GM12878 (cell line): Measurements from ENCODE around the gene TMPRSS9. TPM values are rescaled to one million over a fixed set of nuclear protein-coding genes. Genes with fewer than 3 reads are reported as not detected.

Experiments used
- ATF7 ChIP-seq: fragments of 450-650 bp; IDR thresholded peaks from 2 replicates; pipeline ENCODE4 v1.6.1; 2016; ENCODE audit warnings: low read depth, mild to moderate bottlenecking
- BACH1 ChIP-seq: fragments of 450-650 bp; IDR thresholded peaks from 2 replicates; pipeline ENCODE4 v1.6.1; 2017; ENCODE audit warnings: mild to moderate bottlenecking, borderline replicate concordance
- ESRRA ChIP-seq: IDR thresholded peaks from 2 replicates; pipeline ENCODE4 v1.6.1; 2012; ENCODE audit warnings: mild to moderate bottlenecking, low read length, improper control_type of control experiment
- IKZF2 ChIP-seq, 2 experiments: fragments of 450-650 bp; IDR thresholded peaks; 2 replicates each; pipeline ENCODE4 v1.6.1; 2017; ENCODE audit warnings: mild to moderate bottlenecking in 2 of 2, moderate library complexity in 2 of 2
- NFIC ChIP-seq: IDR thresholded peaks from 2 replicates; pipeline ENCODE4 v1.6.1; 2012; ENCODE audit warnings: low read depth, mild to moderate bottlenecking, inconsistent platforms, low read length, moderate library complexity
- microRNA-seq: library from miRNA; unstranded; fragments of <30 nt; microRNA quantifications from one replicate; pipeline ENCODE4, GENCODE V29; 2018
- polyA plus RNA-seq, 11 experiments: library from polyadenylated mRNA; depleted of rRNA in 4 of 11; unstranded in 6 of 11; stranded (reverse) in 5 of 11; fragments of >200 nt; fragmentation: Nextera tagmentation in 4 of 11; fragmentation: Illumina TruSeq in 1 of 11; extraction: Ambion mirVana in 4 of 11; extraction: Trizol in 1 of 11; gene quantifications; 1 replicate in 1 of 11; 2 replicates in 10 of 11; pipeline versions ENCODE4 v1.2.1 to v1.2.3, GENCODE V29; 2011 to 2016; ENCODE audit warnings: inconsistent platforms in 2 of 11, missing spikeins in 2 of 11, low read depth in 1 of 11
- total RNA-seq, 4 experiments: library from RNA; depleted of rRNA in 3 of 4; stranded (reverse); fragments of >200 nt in 3 of 4; fragmentation: Illumina TruSeq in 1 of 4; extraction: Trizol in 1 of 4; gene quantifications; 2 replicates each; pipeline versions ENCODE4 v1.2.1 to v1.2.3, GENCODE V29; 2013 to 2021
- TF ChIP-seq, protein P1 (sequence below): IDR thresholded peaks from 2 replicates; pipeline ENCODE4 v1.6.1; 2012; ENCODE audit warnings: improper control_type of control experiment, low read depth, low read length; ENCODE audit not compliant: insufficient replicate concordance
- TF ChIP-seq, protein P2 (sequence below): IDR thresholded peaks from 2 replicates; pipeline ENCODE4 v1.6.1; 2011; ENCODE audit warnings: borderline replicate concordance, low read depth, mild to moderate bottlenecking, moderate library complexity, mixed read lengths, low read length; ENCODE audit not compliant: insufficient read depth; ENCODE audit errors: extremely low read length

Gene TMPRSS9
- total and polyA plus RNA-seq, 10 of the 15 experiments (the other 5 are each of a cell fraction or from before 2014, with no cell fraction given): 0.24 TPM; not detected in 9

DNA sequence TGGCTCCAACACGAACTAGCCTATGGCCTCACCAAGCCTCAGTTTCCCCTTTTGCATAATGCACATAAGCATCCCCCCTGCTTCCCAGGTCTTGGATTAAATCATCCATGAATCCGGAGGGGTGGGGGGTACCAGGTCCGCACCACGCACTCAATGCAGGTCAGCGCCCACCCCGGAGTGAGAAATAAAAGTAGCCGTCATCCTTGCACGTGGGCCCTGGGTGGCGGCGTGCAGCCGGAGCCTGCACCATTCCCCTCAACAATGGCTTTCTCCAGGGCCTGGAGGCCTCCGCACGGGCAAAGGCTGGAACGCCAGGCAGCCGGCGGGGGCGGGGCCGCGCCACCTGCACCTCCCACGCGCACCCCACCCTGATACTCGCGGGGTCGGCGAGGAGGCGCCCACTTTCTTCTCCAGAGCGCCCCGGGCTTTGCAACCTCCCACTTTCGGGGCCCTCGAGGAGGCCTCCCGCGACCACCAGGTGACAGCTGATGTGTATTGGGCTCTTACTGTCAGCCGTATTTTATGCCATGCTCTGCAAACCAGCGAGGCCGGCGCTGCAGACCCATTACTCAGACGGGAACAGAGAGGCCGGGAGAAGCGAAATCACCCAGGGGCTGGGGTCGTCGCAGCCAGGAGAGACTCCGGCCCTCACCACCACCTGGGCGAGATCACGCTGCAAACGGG is 115.1 kb downstream of the TMPRSS9 start (continued):
- TF ChIP-seq, protein P1, sequence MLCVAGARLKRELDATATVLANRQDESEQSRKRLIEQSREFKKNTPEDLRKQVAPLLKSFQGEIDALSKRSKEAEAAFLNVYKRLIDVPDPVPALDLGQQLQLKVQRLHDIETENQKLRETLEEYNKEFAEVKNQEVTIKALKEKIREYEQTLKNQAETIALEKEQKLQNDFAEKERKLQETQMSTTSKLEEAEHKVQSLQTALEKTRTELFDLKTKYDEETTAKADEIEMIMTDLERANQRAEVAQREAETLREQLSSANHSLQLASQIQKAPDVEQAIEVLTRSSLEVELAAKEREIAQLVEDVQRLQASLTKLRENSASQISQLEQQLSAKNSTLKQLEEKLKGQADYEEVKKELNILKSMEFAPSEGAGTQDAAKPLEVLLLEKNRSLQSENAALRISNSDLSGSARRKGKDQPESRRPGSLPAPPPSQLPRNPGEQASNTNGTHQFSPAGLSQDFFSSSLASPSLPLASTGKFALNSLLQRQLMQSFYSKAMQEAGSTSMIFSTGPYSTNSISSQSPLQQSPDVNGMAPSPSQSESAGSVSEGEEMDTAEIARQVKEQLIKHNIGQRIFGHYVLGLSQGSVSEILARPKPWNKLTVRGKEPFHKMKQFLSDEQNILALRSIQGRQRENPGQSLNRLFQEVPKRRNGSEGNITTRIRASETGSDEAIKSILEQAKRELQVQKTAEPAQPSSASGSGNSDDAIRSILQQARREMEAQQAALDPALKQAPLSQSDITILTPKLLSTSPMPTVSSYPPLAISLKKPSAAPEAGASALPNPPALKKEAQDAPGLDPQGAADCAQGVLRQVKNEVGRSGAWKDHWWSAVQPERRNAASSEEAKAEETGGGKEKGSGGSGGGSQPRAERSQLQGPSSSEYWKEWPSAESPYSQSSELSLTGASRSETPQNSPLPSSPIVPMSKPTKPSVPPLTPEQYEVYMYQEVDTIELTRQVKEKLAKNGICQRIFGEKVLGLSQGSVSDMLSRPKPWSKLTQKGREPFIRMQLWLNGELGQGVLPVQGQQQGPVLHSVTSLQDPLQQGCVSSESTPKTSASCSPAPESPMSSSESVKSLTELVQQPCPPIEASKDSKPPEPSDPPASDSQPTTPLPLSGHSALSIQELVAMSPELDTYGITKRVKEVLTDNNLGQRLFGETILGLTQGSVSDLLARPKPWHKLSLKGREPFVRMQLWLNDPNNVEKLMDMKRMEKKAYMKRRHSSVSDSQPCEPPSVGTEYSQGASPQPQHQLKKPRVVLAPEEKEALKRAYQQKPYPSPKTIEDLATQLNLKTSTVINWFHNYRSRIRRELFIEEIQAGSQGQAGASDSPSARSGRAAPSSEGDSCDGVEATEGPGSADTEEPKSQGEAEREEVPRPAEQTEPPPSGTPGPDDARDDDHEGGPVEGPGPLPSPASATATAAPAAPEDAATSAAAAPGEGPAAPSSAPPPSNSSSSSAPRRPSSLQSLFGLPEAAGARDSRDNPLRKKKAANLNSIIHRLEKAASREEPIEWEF: no peak
- TF ChIP-seq IKZF2 (IDR thresholded peaks at IDR 0.05) (no peak; a peak in 3 of 4 replicates), ESRRA (no peak), ATF7 (no peak), NFIC (no peak), BACH1 (peak; percentile 10)
- TF ChIP-seq, protein P2, sequence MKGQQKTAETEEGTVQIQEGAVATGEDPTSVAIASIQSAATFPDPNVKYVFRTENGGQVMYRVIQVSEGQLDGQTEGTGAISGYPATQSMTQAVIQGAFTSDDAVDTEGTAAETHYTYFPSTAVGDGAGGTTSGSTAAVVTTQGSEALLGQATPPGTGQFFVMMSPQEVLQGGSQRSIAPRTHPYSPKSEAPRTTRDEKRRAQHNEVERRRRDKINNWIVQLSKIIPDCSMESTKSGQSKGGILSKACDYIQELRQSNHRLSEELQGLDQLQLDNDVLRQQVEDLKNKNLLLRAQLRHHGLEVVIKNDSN: no peak

Small RNAs within 50 kb of the gene (microRNA-seq; reads per million reads assigned to microRNA genes)
- gene MIR7108: 3.6 reads per million, percentile 21 among the genes with 10 or more reads in this experiment

Other genes starting within 250 kb of the TMPRSS9 start
Only the 7 nearest of the 13 such genes appear.
- not detected in 2 replicates for gene JSRP1, start 103.8 kb upstream of the TMPRSS9 start, total RNA-seq (2014; rRNA removed)
- gene JSRP1, start 103.8 kb upstream of the TMPRSS9 start, total RNA-seq (2014; rRNA removed; fragmentation: Illumina TruSeq; extraction: Trizol): not detected in 2 replicates
- 0.41 and 0.43 TPM in 2 replicates for gene JSRP1, start 103.8 kb upstream of the TMPRSS9 start, total RNA-seq (2021)
- gene JSRP1, start 103.8 kb upstream of the TMPRSS9 start, polyA plus RNA-seq (2011; rRNA removed): not detected in 2 replicates
- not detected in 2 replicates for gene JSRP1, start 103.8 kb upstream of the TMPRSS9 start, polyA plus RNA-seq (2014; fragmentation: Illumina TruSeq; extraction: Trizol)
- gene JSRP1, start 103.8 kb upstream of the TMPRSS9 start, polyA plus RNA-seq (2014; fragmentation: Nextera tagmentation; extraction: Ambion mirVana): not detected
- 0.14 TPM in 1 of 2 replicates, not detected in the other for gene JSRP1, start 103.8 kb upstream of the TMPRSS9 start, polyA plus RNA-seq (2014; rRNA removed)
- under 1 TPM; 0.49 to 0.91 TPM for gene JSRP1, start 103.8 kb upstream of the TMPRSS9 start, polyA plus RNA-seq (2016; fragmentation: Nextera tagmentation; extraction: Ambion mirVana)
- gene PEAK3, start 78.1 kb upstream of the TMPRSS9 start, total RNA-seq (2014; rRNA removed): not detected in 2 replicates
- gene PEAK3, start 78.1 kb upstream of the TMPRSS9 start, total RNA-seq (2014; rRNA removed; fragmentation: Illumina TruSeq; extraction: Trizol): not detected in 2 replicates
- 0.10 and 0.13 TPM in 2 replicates for gene PEAK3, start 78.1 kb upstream of the TMPRSS9 start, total RNA-seq (2021)
- gene PEAK3, start 78.1 kb upstream of the TMPRSS9 start, polyA plus RNA-seq (2011; rRNA removed): 0.03 TPM in 1 of 2 replicates, not detected in the other
- gene PEAK3, start 78.1 kb upstream of the TMPRSS9 start, polyA plus RNA-seq (2014; fragmentation: Illumina TruSeq; extraction: Trizol): not detected in 2 replicates
- not detected for gene PEAK3, start 78.1 kb upstream of the TMPRSS9 start, polyA plus RNA-seq (2014; fragmentation: Nextera tagmentation; extraction: Ambion mirVana)
- not detected in 2 replicates for gene PEAK3, start 78.1 kb upstream of the TMPRSS9 start, polyA plus RNA-seq (2014; rRNA removed)
- gene PEAK3, start 78.1 kb upstream of the TMPRSS9 start, polyA plus RNA-seq (2016; fragmentation: Nextera tagmentation; extraction: Ambion mirVana): under 1 TPM in 1 of 2 experiments, not detected in 1; 0.05 TPM
- gene LINGO3, start 52.1 kb upstream of the TMPRSS9 start, total RNA-seq (2014; rRNA removed): 0.22 and 0.40 TPM in 2 replicates
- gene LINGO3, start 52.1 kb upstream of the TMPRSS9 start, total RNA-seq (2014; rRNA removed; fragmentation: Illumina TruSeq; extraction: Trizol): 0.09 TPM in 1 of 2 replicates, not detected in the other
- 0.27 and 0.33 TPM in 2 replicates for gene LINGO3, start 52.1 kb upstream of the TMPRSS9 start, total RNA-seq (2021)
- gene LINGO3, start 52.1 kb upstream of the TMPRSS9 start, polyA plus RNA-seq (2011; rRNA removed): not detected in 2 replicates
- gene LINGO3, start 52.1 kb upstream of the TMPRSS9 start, polyA plus RNA-seq (2014; fragmentation: Illumina TruSeq; extraction: Trizol): not detected in 2 replicates
- gene LINGO3, start 52.1 kb upstream of the TMPRSS9 start, polyA plus RNA-seq (2014; fragmentation: Nextera tagmentation; extraction: Ambion mirVana): not detected
- gene LINGO3, start 52.1 kb upstream of the TMPRSS9 start, polyA plus RNA-seq (2014; rRNA removed): 0.05 and 0.09 TPM in 2 replicates
- gene LINGO3, start 52.1 kb upstream of the TMPRSS9 start, polyA plus RNA-seq (2016; fragmentation: Nextera tagmentation; extraction: Ambion mirVana): 1 to 10 TPM; 1.2 to 2.0 TPM
- 253 and 300 TPM in 2 replicates for gene LSM7, start 31.7 kb upstream of the TMPRSS9 start, total RNA-seq (2014; rRNA removed)
- gene LSM7, start 31.7 kb upstream of the TMPRSS9 start, total RNA-seq (2014; rRNA removed; fragmentation: Illumina TruSeq; extraction: Trizol): 138 and 148 TPM in 2 replicates
- 205 and 211 TPM in 2 replicates for gene LSM7, start 31.7 kb upstream of the TMPRSS9 start, total RNA-seq (2021)
- 193 and 274 TPM in 2 replicates for gene LSM7, start 31.7 kb upstream of the TMPRSS9 start, polyA plus RNA-seq (2011; rRNA removed)
- 34.5 and 107 TPM in 2 replicates for gene LSM7, start 31.7 kb upstream of the TMPRSS9 start, polyA plus RNA-seq (2014; fragmentation: Illumina TruSeq; extraction: Trizol)
- gene LSM7, start 31.7 kb upstream of the TMPRSS9 start, polyA plus RNA-seq (2014; fragmentation: Nextera tagmentation; extraction: Ambion mirVana): 100 to 1,000 TPM in 1 of 2 experiments, 10 to 100 TPM in 1; 24.4 to 108 TPM
- 424 and 461 TPM in 2 replicates for gene LSM7, start 31.7 kb upstream of the TMPRSS9 start, polyA plus RNA-seq (2014; rRNA removed)
- 100 to 1,000 TPM; 230 to 273 TPM for gene LSM7, start 31.7 kb upstream of the TMPRSS9 start, polyA plus RNA-seq (2016; fragmentation: Nextera tagmentation; extraction: Ambion mirVana)
- gene SPPL2B, start 31.6 kb upstream of the TMPRSS9 start, total RNA-seq (2014; rRNA removed): 19.2 and 26.0 TPM in 2 replicates
- gene SPPL2B, start 31.6 kb upstream of the TMPRSS9 start, total RNA-seq (2014; rRNA removed; fragmentation: Illumina TruSeq; extraction: Trizol): 6.4 and 7.8 TPM in 2 replicates
- gene SPPL2B, start 31.6 kb upstream of the TMPRSS9 start, total RNA-seq (2021): 47.6 and 56.5 TPM in 2 replicates
- 7.6 and 10.6 TPM in 2 replicates for gene SPPL2B, start 31.6 kb upstream of the TMPRSS9 start, polyA plus RNA-seq (2011; rRNA removed)
- gene SPPL2B, start 31.6 kb upstream of the TMPRSS9 start, polyA plus RNA-seq (2014; fragmentation: Illumina TruSeq; extraction: Trizol): 2.1 and 5.0 TPM in 2 replicates
- gene SPPL2B, start 31.6 kb upstream of the TMPRSS9 start, polyA plus RNA-seq (2014; fragmentation: Nextera tagmentation; extraction: Ambion mirVana): under 1 TPM; 0.29 to 0.40 TPM
- 55.5 and 65.7 TPM in 2 replicates for gene SPPL2B, start 31.6 kb upstream of the TMPRSS9 start, polyA plus RNA-seq (2014; rRNA removed)
- gene SPPL2B, start 31.6 kb upstream of the TMPRSS9 start, polyA plus RNA-seq (2016; fragmentation: Nextera tagmentation; extraction: Ambion mirVana): 10 to 100 TPM; 33.8 to 34.7 TPM
- 69.5 and 80.8 TPM in 2 replicates for gene TIMM13, start 67.3 kb downstream of the TMPRSS9 start, total RNA-seq (2014; rRNA removed)
- gene TIMM13, start 67.3 kb downstream of the TMPRSS9 start, total RNA-seq (2014; rRNA removed; fragmentation: Illumina TruSeq; extraction: Trizol): 28.3 and 34.4 TPM in 2 replicates
- 151 and 160 TPM in 2 replicates for gene TIMM13, start 67.3 kb downstream of the TMPRSS9 start, total RNA-seq (2021)
- 17.1 and 38.9 TPM in 2 replicates for gene TIMM13, start 67.3 kb downstream of the TMPRSS9 start, polyA plus RNA-seq (2011; rRNA removed)
- gene TIMM13, start 67.3 kb downstream of the TMPRSS9 start, polyA plus RNA-seq (2014; fragmentation: Illumina TruSeq; extraction: Trizol): 1.6 and 9.9 TPM in 2 replicates
- 10 to 100 TPM; 17.9 to 46.3 TPM for gene TIMM13, start 67.3 kb downstream of the TMPRSS9 start, polyA plus RNA-seq (2014; fragmentation: Nextera tagmentation; extraction: Ambion mirVana)
- 82.1 and 111 TPM in 2 replicates for gene TIMM13, start 67.3 kb downstream of the TMPRSS9 start, polyA plus RNA-seq (2014; rRNA removed)
- 100 to 1,000 TPM; 200 to 205 TPM for gene TIMM13, start 67.3 kb downstream of the TMPRSS9 start, polyA plus RNA-seq (2016; fragmentation: Nextera tagmentation; extraction: Ambion mirVana)
- 98.7 and 107 TPM in 2 replicates for gene LMNB2, start 96.7 kb downstream of the TMPRSS9 start, total RNA-seq (2014; rRNA removed)
- gene LMNB2, start 96.7 kb downstream of the TMPRSS9 start, total RNA-seq (2014; rRNA removed; fragmentation: Illumina TruSeq; extraction: Trizol): 63.4 and 66.4 TPM in 2 replicates
- 117 and 118 TPM in 2 replicates for gene LMNB2, start 96.7 kb downstream of the TMPRSS9 start, total RNA-seq (2021)
- gene LMNB2, start 96.7 kb downstream of the TMPRSS9 start, polyA plus RNA-seq (2011; rRNA removed): 62.9 and 98.1 TPM in 2 replicates
- gene LMNB2, start 96.7 kb downstream of the TMPRSS9 start, polyA plus RNA-seq (2014; fragmentation: Illumina TruSeq; extraction: Trizol): 80.1 and 121 TPM in 2 replicates
- gene LMNB2, start 96.7 kb downstream of the TMPRSS9 start, polyA plus RNA-seq (2014; fragmentation: Nextera tagmentation; extraction: Ambion mirVana): 1 to 10 TPM in 1 of 2 experiments, under 1 TPM in 1; 0.61 to 1.9 TPM
- gene LMNB2, start 96.7 kb downstream of the TMPRSS9 start, polyA plus RNA-seq (2014; rRNA removed): 94.8 and 108 TPM in 2 replicates
- gene LMNB2, start 96.7 kb downstream of the TMPRSS9 start, polyA plus RNA-seq (2016; fragmentation: Nextera tagmentation; extraction: Ambion mirVana): 10 to 100 TPM; 10.4 to 47.3 TPM